NCI-H526 (cell line): ENCODE measurements around the gene HIPK2.

Source experiments
- DNase-seq, 2 experiments: peaks; one replicate each; lab custom pipeline; 2025; lab: John Stamatoyannopoulos, UW

The HIPK2 gene

GRCh38 chr7:139783647-139784385, 6.0 kb upstream of the HIPK2 start:
- DNase-seq, result peak; percentile 10 to 57

GRCh38 chr7:139782932-139783331, 5.1 kb upstream of the HIPK2 start:
- peak in 1 of 2 experiments; percentile 26 for DNase-seq

GRCh38 chr7:139777133-139777891, 486 bp downstream of the HIPK2 start:
- peak in 1 of 2 experiments; percentile 80 for DNase-seq

GRCh38 chr7:139776486-139777132, 1.2 kb downstream of the HIPK2 start:
- DNase-seq, result peak; percentile 49 to 71

- peak; percentile 87 to 91 for DNase-seq
Measured at GRCh38 chr7:139775829-139776266, 1.9 kb downstream of the HIPK2 start.

- no peak for DNase-seq
Measured at GRCh38 chr7:139774376-139774775, 3.4 kb downstream of the HIPK2 start.

GRCh38 chr7:139773371-139773770, 4.4 kb downstream of the HIPK2 start:
- DNase-seq, result no peak

- no peak for DNase-seq
Measured at GRCh38 chr7:139772873-139773272, 4.9 kb downstream of the HIPK2 start.

- DNase-seq, result peak; percentile 19 to 34
Measured at GRCh38 chr7:139772115-139772514, 5.7 kb downstream of the HIPK2 start.

GRCh38 chr7:139771001-139771956, 6.5 kb downstream of the HIPK2 start:
- peak in 1 of 2 experiments; percentile 32 for DNase-seq

- no peak for DNase-seq
Measured at GRCh38 chr7:139769761-139770160, 8.0 kb downstream of the HIPK2 start.

- no peak for DNase-seq
Measured at GRCh38 chr7:139769066-139769465, 8.7 kb downstream of the HIPK2 start.

GRCh38 chr7:139768249-139768824, 9.5 kb downstream of the HIPK2 start:
- no peak for DNase-seq

- DNase-seq, result no peak
Measured at GRCh38 chr7:139767561-139767982, 10.2 kb downstream of the HIPK2 start.

GRCh38 chr7:139765143-139765542, 12.7 kb downstream of the HIPK2 start:
- no peak for DNase-seq

- DNase-seq, result no peak
Measured at GRCh38 chr7:139763330-139763729, 14.5 kb downstream of the HIPK2 start.

- no peak for DNase-seq
Measured at GRCh38 chr7:139762886-139763285, 14.9 kb downstream of the HIPK2 start.

- peak; percentile 59 to 82 for DNase-seq
Measured at GRCh38 chr7:139758388-139758787, 19.4 kb downstream of the HIPK2 start.

- no peak for DNase-seq
Measured at GRCh38 chr7:139757968-139758367, 19.8 kb downstream of the HIPK2 start.

- no peak for DNase-seq
Measured at GRCh38 chr7:139753693-139754111, 24.1 kb downstream of the HIPK2 start.

GRCh38 chr7:139753081-139753692, 24.6 kb downstream of the HIPK2 start:
- DNase-seq, result peak; percentile 30 to 64
